Fibroblast of pulmonary artery (primary cell): ENCODE data around the gene AP3D1.

ENCODE experiments used
- DNase-seq: peaks from one replicate; pipeline ENCODE4 v3.0.0-alpha.2; 2010; ENCODE audit warnings: low read depth
- H3K4me3 ChIP-seq: replicated peaks from 2 replicates; pipeline ENCODE4 v1.5.1; 2011; ENCODE audit warnings: low read depth, mild to moderate bottlenecking, control low read depth, low read length, moderate library complexity
- CTCF ChIP-seq: IDR thresholded peaks from 2 replicates; pipeline ENCODE4 v1.5.1; 2011; ENCODE audit warnings: mild to moderate bottlenecking, control low read depth, low read length, inconsistent platforms; ENCODE audit errors: missing control alignments

AP3D1 gene

GRCh38 chr19:2195361-2195760, 44.0 kb upstream of the AP3D1 start:
- no peak overlapping the region for H3K4me3 ChIP-seq
- DNase-seq, result no peak
- TF ChIP-seq CTCF, result no peak

DNA sequence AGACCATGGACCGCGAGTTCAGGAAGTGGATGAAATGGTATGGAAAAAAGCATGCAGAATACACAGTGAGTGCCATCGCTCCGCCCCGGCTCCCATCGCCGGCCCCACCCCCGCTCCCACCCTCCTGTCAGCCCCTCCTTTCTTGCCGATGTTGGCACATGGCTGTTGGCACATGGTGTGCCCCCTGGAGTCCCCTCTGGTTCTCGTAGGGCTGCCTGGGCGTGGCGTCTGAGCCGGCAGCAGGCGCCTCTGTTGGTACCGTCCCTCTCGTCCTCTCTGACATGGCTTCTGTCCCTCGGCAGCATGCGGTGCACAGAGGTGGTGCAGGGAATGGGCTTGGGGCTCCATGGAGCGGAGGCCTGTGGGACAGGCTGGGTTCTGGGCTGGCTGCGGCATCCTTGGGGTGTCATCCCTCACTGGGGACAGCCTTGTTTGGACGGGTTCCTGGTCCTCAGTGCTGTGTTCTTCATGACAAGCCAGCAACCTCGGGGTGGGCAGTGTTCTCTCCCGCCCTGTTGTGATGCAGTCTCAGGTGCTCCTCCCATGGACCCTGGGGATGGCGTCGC, 43.2 kb upstream of the AP3D1 start:
- TF ChIP-seq CTCF, result no peak
- H3K4me3 ChIP-seq, result no peak overlapping the region
- no peak for DNase-seq

- H3K4me3 ChIP-seq, result no peak overlapping the region
- DNase-seq, result no peak
- TF ChIP-seq CTCF, result no peak
These were observed 42.4 kb upstream of the AP3D1 start for GRCh38 chr19:2193807-2194206.

DNA sequence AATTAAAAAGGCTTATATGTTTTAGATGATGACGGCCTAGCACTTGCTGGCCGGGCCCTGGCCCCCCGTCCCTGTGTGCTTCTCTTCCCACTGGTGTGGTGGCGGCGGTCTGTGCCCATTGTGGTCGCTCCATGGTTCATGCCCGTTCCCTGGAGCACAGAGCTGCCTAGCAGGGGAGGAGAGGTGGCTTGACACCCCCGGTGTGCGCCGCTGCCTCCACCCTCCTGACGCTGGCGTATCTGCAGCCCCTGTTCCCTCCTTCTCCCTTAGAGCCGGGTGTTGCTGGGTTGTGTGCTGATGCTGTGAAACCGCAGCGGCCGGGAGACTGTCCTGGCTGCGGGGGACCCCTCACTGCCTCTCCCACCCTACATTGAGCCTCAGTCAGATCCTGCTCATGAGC, 41.5 kb upstream of the AP3D1 start:
- DNase-seq, result no peak
- H3K4me3 ChIP-seq, result no peak overlapping the region
- no peak for TF ChIP-seq CTCF

DNA sequence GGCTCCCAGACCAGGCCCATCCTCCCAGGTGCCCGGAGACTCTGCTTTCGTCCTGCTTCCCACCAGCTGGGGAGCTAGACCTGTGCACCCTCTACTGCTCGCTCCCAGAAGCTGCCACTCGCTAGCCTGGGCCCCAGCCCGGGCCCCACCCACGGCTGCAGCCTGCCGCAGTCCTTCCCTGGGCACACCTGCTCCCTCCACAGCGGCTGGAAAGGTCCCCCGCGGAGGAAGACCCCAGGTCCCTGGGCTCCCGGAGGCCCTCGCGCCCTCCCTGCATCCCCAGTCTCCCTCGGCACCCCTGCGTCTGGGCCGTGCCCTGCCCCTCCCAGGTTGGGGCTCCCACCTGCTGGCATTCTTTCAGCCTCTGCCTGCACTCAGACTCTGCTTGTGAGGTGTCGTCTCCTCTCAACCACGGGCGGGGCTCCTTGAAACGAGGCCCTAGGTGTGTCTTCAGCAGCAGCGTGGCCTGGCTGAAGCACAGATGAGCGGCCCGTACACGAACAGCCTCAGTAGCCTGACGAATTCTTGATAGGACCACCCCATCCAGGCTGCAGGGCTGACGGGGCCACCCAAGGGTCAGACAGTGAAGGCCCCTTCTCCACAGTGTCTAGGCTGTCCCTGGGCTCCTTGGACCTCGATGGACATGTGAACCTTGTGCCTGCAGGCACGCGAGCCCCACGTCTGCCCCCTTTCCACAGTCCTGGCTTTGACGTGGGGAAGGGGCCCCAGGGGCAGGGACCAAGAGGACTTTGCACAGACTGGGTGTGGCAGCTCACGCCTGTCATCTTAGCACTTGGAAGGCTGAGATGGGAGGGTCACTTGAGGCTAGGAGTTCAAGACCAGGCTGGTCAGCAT, 40.3 kb upstream of the AP3D1 start:
- no peak for DNase-seq
- H3K4me3 ChIP-seq, result no peak overlapping the region
- no peak for TF ChIP-seq CTCF

GRCh38 chr19:2190848-2191455, 39.6 kb upstream of the AP3D1 start:
- no peak overlapping the region for H3K4me3 ChIP-seq
- no peak for DNase-seq
- no peak for TF ChIP-seq CTCF
